Measurements from ENCODE around the gene RNF11. TPM values are rescaled to one million over a fixed set of nuclear protein-coding genes. Genes with fewer than 3 reads are reported as not detected.

Gene RNF11
- total RNA-seq, 1 experiment from 2014 or later, result 55.8 TPM

DNA sequence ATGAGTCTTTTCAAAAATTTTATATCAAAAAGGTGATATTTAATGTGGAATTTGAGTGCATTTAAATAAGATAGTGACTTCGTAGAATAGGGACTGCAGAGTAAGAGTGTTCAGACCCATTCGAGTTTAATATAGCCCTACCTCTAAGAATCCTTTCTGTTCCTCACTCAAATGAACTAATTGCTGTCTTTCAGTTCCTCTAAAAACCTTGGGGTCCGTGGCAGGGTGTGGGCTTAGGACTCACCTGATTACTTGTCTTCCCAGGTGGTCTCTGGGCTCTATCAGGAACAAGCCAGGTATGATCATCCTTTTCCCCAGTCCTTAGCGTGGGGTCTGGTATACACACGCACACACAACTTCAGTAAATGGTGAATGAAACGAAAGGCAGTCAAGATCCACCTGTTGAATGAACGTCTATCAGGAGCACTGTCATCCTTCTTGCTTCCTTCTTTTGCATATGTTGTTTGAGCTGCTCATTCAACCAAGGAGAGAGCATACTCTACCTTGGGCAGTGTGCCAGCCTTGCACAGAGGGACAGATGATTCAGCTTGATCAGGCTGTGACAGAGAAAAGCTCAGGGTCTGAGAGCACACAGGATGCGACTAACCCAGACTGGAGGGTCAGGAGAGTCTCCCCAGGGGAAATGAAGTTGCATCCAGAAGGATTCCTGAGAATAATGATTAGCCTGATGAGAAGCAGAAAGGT, 1.2 kb upstream of the RNF11 start:
- H3K4me2 ChIP-seq (ENCODE audit: insufficient read depth, insufficient read length, low read length), result no peak overlapping the region
- H4K5ac ChIP-seq (ENCODE audit: insufficient read length, low read depth, low read length), result no peak overlapping the region
- no peak overlapping the region for H3T11ph ChIP-seq (ENCODE audit: low read length)
- H3K4me1 Mint-ChIP-seq, result peaks cover 13 to 14% of the 10 kb centered on the region in 2 experiments
- H3K9me3 Mint-ChIP-seq, result no peaks in the 10 kb centered on the region; a peak in 1 of 5 replicates
- H2BK20ac ChIP-seq (ENCODE audit: low read depth, low read length, poor library complexity, severe bottlenecking), result no peak overlapping the region
- H4K20me1 ChIP-seq (ENCODE audit: control insufficient read depth, insufficient read depth, insufficient read length), result no peaks in the 10 kb centered on the region
- H3K36me3 Mint-ChIP-seq (ENCODE audit: insufficient read depth in 1 of 3, low read depth in 3 of 3), result no peaks in the 10 kb centered on the region
- H2AK5ac ChIP-seq (ENCODE audit: insufficient read length, low read length), result no peak overlapping the region
- no peak overlapping the region for H4K8ac ChIP-seq (replicated peaks; ENCODE audit: insufficient read length, low read depth, low read length)
- no peak overlapping the region for H3K56ac ChIP-seq (ENCODE audit: insufficient read length, low read depth, low read length)
- no peak overlapping the region for H2BK5ac ChIP-seq (ENCODE audit: insufficient read length, low read length)
- H3K27me3 Mint-ChIP-seq (ENCODE audit: low read depth), result peaks cover 13% of the 10 kb centered on the region
- peaks cover 11% of the 10 kb centered on the region for H3K79me2 ChIP-seq (ENCODE audit: insufficient read depth, low read length)
- H3K23me2 ChIP-seq (ENCODE audit: insufficient read length, low read depth, low read length, poor library complexity, severe bottlenecking), result peaks cover 9% of the 10 kb centered on the region
- no peak overlapping the region for H4K91ac ChIP-seq (ENCODE audit: insufficient read length, low read depth, low read length)
- no peaks in the 10 kb centered on the region for H3K9me3 ChIP-seq (ENCODE audit: control insufficient read depth, low read depth, low read length)
- H3K27ac Mint-ChIP-seq, result no peak overlapping the region
- no peak overlapping the region for H3K27ac ChIP-seq (ENCODE audit: insufficient read length, low read depth, low read length)
- no peak overlapping the region for H3K4ac ChIP-seq (ENCODE audit: low read depth, low read length)
- no peaks in the 10 kb centered on the region for H3K79me1 ChIP-seq (ENCODE audit: insufficient read depth, low read depth, low read length, poor library complexity, severe bottlenecking)
- DNase-seq, result no peak
- H3K14ac ChIP-seq (ENCODE audit: insufficient read depth, low read length), result no peak overlapping the region
- TF ChIP-seq, protein P1, sequence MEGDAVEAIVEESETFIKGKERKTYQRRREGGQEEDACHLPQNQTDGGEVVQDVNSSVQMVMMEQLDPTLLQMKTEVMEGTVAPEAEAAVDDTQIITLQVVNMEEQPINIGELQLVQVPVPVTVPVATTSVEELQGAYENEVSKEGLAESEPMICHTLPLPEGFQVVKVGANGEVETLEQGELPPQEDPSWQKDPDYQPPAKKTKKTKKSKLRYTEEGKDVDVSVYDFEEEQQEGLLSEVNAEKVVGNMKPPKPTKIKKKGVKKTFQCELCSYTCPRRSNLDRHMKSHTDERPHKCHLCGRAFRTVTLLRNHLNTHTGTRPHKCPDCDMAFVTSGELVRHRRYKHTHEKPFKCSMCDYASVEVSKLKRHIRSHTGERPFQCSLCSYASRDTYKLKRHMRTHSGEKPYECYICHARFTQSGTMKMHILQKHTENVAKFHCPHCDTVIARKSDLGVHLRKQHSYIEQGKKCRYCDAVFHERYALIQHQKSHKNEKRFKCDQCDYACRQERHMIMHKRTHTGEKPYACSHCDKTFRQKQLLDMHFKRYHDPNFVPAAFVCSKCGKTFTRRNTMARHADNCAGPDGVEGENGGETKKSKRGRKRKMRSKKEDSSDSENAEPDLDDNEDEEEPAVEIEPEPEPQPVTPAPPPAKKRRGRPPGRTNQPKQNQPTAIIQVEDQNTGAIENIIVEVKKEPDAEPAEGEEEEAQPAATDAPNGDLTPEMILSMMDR (conservative IDR thresholded peaks at IDR 0.05), result no peak
- H2AFZ ChIP-seq (ENCODE audit: low read length), result no peak overlapping the region
- WGBS (ENCODE audit: extremely low coverage, insufficient read length, low lambda C conversion rate), result no CpG with 5 or more reads among the region's 8 CpGs
- no peak overlapping the region for H3K9ac ChIP-seq (ENCODE audit: extremely low read depth, insufficient read length, low read length)
- no peak overlapping the region for H2BK12ac ChIP-seq (ENCODE audit: insufficient read length, low read depth, low read length)
- H3K4me3 Mint-ChIP-seq, result peak overlapping the region; percentile 86 to 94
- no peak overlapping the region for H3K23ac ChIP-seq (ENCODE audit: insufficient read length, low read depth, low read length)
- H3K27me3 ChIP-seq (ENCODE audit: insufficient read depth, low read length), result no peaks in the 10 kb centered on the region
- H2BK15ac ChIP-seq (ENCODE audit: low read depth, low read length), result no peak overlapping the region
- no peaks in the 10 kb centered on the region; the same call in 1 of the 2 replicates for H3K4me1 ChIP-seq (ENCODE audit: insufficient read depth, low read length)
- H2BK120ac ChIP-seq (ENCODE audit: low read depth, low read length, poor library complexity, severe bottlenecking), result no peak overlapping the region
- no peak overlapping the region for H3K18ac ChIP-seq (ENCODE audit: insufficient read length, low read depth, low read length)

Measured in H9 (cell line).